DOHH2 (cell line): Measurements from ENCODE around the gene HASPIN.

Experiments
- H3F3A ChIP-seq: fragments of 200-600 bp; sonication (generic), shearing (Covaris generic); 2 replicates; pipeline ENCODE4 v1.6.0; 2016; ENCODE audit warnings: antibody characterized with exemption, mild to moderate bottlenecking; ENCODE audit not compliant: control insufficient read depth, insufficient read depth
- H3K27ac ChIP-seq: fragments of 200-600 bp; sonication (generic); 2 replicates; pipeline ENCODE4 v1.5.1; 2014; ENCODE audit warnings: low read depth, mild to moderate bottlenecking, low read length, moderate library complexity
- H3K27me3 ChIP-seq: fragments of 200-600 bp; sonication (generic); 2 replicates; pipeline ENCODE4 v1.6.1; 2014; ENCODE audit warnings: mild to moderate bottlenecking, low read length, mixed read lengths; ENCODE audit not compliant: control insufficient read depth
- H3K36me3 ChIP-seq: fragments of 200-600 bp; sonication (generic); 2 replicates; pipeline ENCODE4 v1.6.1; 2014; ENCODE audit warnings: mild to moderate bottlenecking, low read length, moderate library complexity, mixed read lengths; ENCODE audit not compliant: control insufficient read depth
- H3K4me1 ChIP-seq: fragments of 200-600 bp; sonication (generic); 2 replicates; pipeline ENCODE4 v1.6.1; 2014; ENCODE audit warnings: mild to moderate bottlenecking, low read length, mixed read lengths; ENCODE audit not compliant: control insufficient read depth
- H3K4me2 ChIP-seq: fragments of 200-600 bp; sonication (generic); 2 replicates; pipeline ENCODE4 v1.6.0; 2014; ENCODE audit warnings: mild to moderate bottlenecking, low read length, moderate library complexity
- H3K4me3 ChIP-seq: fragments of 200-600 bp; sonication (generic); 2 replicates; pipeline ENCODE4 v1.5.1; 2014; ENCODE audit warnings: mild to moderate bottlenecking, low read length, mixed read lengths
- H3K79me2 ChIP-seq: fragments of 200-600 bp; sonication (generic); 2 replicates; pipeline ENCODE4 v1.6.1; 2014; ENCODE audit warnings: mild to moderate bottlenecking, low read length, mixed read lengths; ENCODE audit not compliant: control insufficient read depth
- H3K9me2 ChIP-seq: fragments of 200-600 bp; sonication (generic); replicated peaks from 2 replicates; pipeline ENCODE4 v1.6.1; 2014; ENCODE audit warnings: mild to moderate bottlenecking, low read length, mixed read lengths; ENCODE audit not compliant: control insufficient read depth
- H3K9me3 ChIP-seq: fragments of 200-600 bp; sonication (generic); 2 replicates; pipeline ENCODE4 v1.6.1; 2014; ENCODE audit warnings: antibody characterized with exemption, low read length, mixed read lengths; ENCODE audit not compliant: control insufficient read depth, insufficient read depth
- H4K20me1 ChIP-seq: fragments of 200-600 bp; sonication (generic); 2 replicates; pipeline ENCODE4 v1.6.0; 2014; ENCODE audit warnings: low read depth, mild to moderate bottlenecking, antibody characterized with exemption, low read length, moderate library complexity; ENCODE audit not compliant: control insufficient read depth, insufficient read depth
- CTCF ChIP-seq: fragments of 200-600 bp; sonication (generic); IDR thresholded peaks from one replicate; pipeline ENCODE4 v1.5.1; 2014; ENCODE audit warnings: antibody characterized with exemption, mild to moderate bottlenecking, low read depth, low read length; ENCODE audit not compliant: poor library complexity, severe bottlenecking
- EZH2phosphoT487 ChIP-seq: fragments of 200-600 bp; sonication (generic); IDR thresholded peaks from 2 replicates; pipeline ENCODE4 v1.6.1; 2017; ENCODE audit warnings: borderline replicate concordance, mild to moderate bottlenecking, antibody characterized with exemption, low read length, moderate library complexity, mixed read lengths

The HASPIN gene

GRCh38 chr17:3715296-3715695 is 8.4 kb upstream of the HASPIN start:
- H3F3A ChIP-seq = peaks cover 15% of the 10 kb centered on the region
- peaks cover 9% of the 10 kb centered on the region for H3K79me2 ChIP-seq
- H3K27me3 ChIP-seq = no peaks in the 10 kb centered on the region
- no peak overlapping the region for H3K4me3 ChIP-seq
- no peaks in the 10 kb centered on the region for H3K9me2 ChIP-seq
- peaks cover 51% of the 10 kb centered on the region for H3K4me1 ChIP-seq
- H3K36me3 ChIP-seq = peaks cover 73% of the 10 kb centered on the region
- H3K27ac ChIP-seq = no peak overlapping the region
- no peaks in the 10 kb centered on the region for H3K9me3 ChIP-seq
- no peak overlapping the region for H3K4me2 ChIP-seq
- no peaks in the 10 kb centered on the region for H4K20me1 ChIP-seq
- no peak for TF ChIP-seq EZH2phosphoT487
- TF ChIP-seq CTCF = no peak

- Histone ChIP-seq H3K4me1 (peaks cover 43% of the 10 kb centered on the region), H3K4me2 (no peak overlapping the region), H3K9me2 (no peaks in the 10 kb centered on the region), H3K4me3 (no peak overlapping the region), H3K36me3 (peaks cover 73% of the 10 kb centered on the region), H3K79me2 (peaks cover 29% of the 10 kb centered on the region), H3K9me3 (no peaks in the 10 kb centered on the region), H3K27me3 (no peaks in the 10 kb centered on the region), H4K20me1 (no peaks in the 10 kb centered on the region), H3K27ac (no peak overlapping the region), H3F3A (peaks cover 5% of the 10 kb centered on the region; the same call in 1 of the 2 replicates)
- TF ChIP-seq EZH2phosphoT487 = no peak
- TF ChIP-seq CTCF = no peak
These were observed 5.5 kb upstream of the HASPIN start for GRCh38 chr17:3718201-3718600.

- Histone ChIP-seq H3K4me2 (no peak overlapping the region), H3K4me3 (no peak overlapping the region), H3F3A (peaks cover 5% of the 10 kb centered on the region; the same call in 1 of the 2 replicates), H3K79me2 (peaks cover 38% of the 10 kb centered on the region), H3K9me2 (no peaks in the 10 kb centered on the region), H3K27ac (no peak overlapping the region), H3K9me3 (no peaks in the 10 kb centered on the region), H3K36me3 (peaks cover 80% of the 10 kb centered on the region), H4K20me1 (peaks cover under 1% of the 10 kb centered on the region), H3K4me1 (peaks cover 41% of the 10 kb centered on the region), H3K27me3 (no peaks in the 10 kb centered on the region)
- TF ChIP-seq EZH2phosphoT487 (no peak), CTCF (no peak)
These were observed 4.4 kb upstream of the HASPIN start for GRCh38 chr17:3719265-3719664.

GRCh38 chr17:3722716-3723115 is 987 bp upstream of the HASPIN start:
- Histone ChIP-seq H3F3A (0 out of 2 replicates have a peak, but pooled peaks cover 2% of the 10 kb centered on the region), H3K4me2 (peak overlapping the region; percentile 93), H3K9me2 (no peaks in the 10 kb centered on the region), H3K9me3 (no peaks in the 10 kb centered on the region), H3K79me2 (peaks cover 73% of the 10 kb centered on the region), H4K20me1 (peaks cover 23% of the 10 kb centered on the region), H3K27me3 (no peaks in the 10 kb centered on the region), H3K36me3 (peaks cover 79% of the 10 kb centered on the region), H3K4me3 (peak overlapping the region; percentile 80), H3K27ac (peak overlapping the region; percentile 54; the same call in 1 of the 2 replicates), H3K4me1 (peaks cover 62% of the 10 kb centered on the region)
- TF ChIP-seq EZH2phosphoT487 = no peak
- TF ChIP-seq CTCF = no peak
